Mammary epithelial cell (primary cell): Measurements from ENCODE around the gene DIPK1B.

Source experiments
- CTCF ChIP-seq, 2 donors: IDR thresholded peaks in 1 of 2; conservative IDR thresholded peaks in 1 of 2; 2 replicates each; pipeline ENCODE4 v1.5.1; 2011 to 2012; ENCODE audit warnings: inconsistent platforms in 2 of 2, low read length in 2 of 2, mild to moderate bottlenecking in 2 of 2, control low read depth in 1 of 2, low read depth in 1 of 2; ENCODE audit not compliant: insufficient read depth in 1 of 2; ENCODE audit errors: extremely low read depth in 1 of 2
- EZH2 ChIP-seq: IDR thresholded peaks from 2 replicates; pipeline ENCODE4 v1.6.1; 2012; ENCODE audit warnings: low read length, inconsistent platforms, borderline replicate concordance

- TF ChIP-seq CTCF (conservative IDR thresholded peaks at IDR 0.05 in 1 of 2, IDR thresholded peaks at IDR 0.05 in 1 of 2; ENCODE audit: extremely low read depth in 1 of 2, insufficient read depth in 1 of 2, low read depth in 1 of 2, low read length in 2 of 2) (no peak), EZH2 (no peak)
Observed at GRCh38 chr9:136722093-136722968, 10.0 kb downstream of the DIPK1B start.
